GM12874 (cell line): ENCODE results near the gene MACIR.

Experiments
- TF ChIP-seq, protein P1 (sequence below): IDR thresholded peaks from 2 replicates; pipeline ENCODE4 v1.5.1; 2011; ENCODE audit warnings: low read depth, mild to moderate bottlenecking, control low read depth, low read length, moderate library complexity; ENCODE audit not compliant: insufficient read depth

MACIR gene

DNA sequence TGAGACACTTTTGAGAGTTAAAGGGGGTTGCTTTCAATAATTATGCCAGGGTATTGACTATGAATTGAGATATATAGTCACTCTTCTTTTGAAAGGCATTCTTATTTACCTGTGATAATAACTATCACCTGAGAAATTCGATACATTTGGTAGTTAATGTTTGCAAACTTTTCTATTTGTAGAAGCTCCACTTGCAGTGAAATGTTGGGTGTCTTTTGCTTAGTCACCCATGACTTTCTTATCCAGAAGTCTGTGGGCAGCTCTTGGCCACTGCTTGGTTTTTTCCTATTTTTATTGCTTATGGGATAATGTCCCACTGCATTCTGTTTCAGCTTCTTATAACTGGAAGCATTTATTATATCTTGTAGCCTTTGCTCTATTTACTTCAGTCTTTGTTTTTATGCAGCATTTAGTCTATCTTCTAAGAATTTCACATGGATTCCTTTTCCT lies 3.9 kb downstream of the MACIR start:
- TF ChIP-seq, protein P1, sequence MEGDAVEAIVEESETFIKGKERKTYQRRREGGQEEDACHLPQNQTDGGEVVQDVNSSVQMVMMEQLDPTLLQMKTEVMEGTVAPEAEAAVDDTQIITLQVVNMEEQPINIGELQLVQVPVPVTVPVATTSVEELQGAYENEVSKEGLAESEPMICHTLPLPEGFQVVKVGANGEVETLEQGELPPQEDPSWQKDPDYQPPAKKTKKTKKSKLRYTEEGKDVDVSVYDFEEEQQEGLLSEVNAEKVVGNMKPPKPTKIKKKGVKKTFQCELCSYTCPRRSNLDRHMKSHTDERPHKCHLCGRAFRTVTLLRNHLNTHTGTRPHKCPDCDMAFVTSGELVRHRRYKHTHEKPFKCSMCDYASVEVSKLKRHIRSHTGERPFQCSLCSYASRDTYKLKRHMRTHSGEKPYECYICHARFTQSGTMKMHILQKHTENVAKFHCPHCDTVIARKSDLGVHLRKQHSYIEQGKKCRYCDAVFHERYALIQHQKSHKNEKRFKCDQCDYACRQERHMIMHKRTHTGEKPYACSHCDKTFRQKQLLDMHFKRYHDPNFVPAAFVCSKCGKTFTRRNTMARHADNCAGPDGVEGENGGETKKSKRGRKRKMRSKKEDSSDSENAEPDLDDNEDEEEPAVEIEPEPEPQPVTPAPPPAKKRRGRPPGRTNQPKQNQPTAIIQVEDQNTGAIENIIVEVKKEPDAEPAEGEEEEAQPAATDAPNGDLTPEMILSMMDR: no peak

DNA sequence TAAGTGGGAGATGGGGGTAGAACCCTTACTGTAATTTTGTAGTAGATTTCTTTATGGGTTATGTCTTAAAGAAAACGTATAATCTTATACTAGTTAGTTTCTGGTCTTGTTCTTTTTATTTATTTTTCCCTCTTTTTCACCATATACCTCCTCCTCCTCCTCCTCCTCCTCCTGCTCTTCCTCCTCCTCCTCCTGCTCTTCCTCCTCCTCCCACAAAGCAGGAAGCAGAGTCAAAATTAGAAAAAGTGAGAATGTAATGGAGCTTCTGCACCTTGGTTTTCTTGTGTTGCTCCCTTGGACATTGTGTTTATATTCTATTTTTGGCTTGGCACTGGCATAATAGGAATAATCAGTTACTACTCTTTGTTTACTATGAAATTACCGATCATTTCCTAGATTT lies 4.5 kb downstream of the MACIR start:
- TF ChIP-seq, protein P1: no peak

DNA sequence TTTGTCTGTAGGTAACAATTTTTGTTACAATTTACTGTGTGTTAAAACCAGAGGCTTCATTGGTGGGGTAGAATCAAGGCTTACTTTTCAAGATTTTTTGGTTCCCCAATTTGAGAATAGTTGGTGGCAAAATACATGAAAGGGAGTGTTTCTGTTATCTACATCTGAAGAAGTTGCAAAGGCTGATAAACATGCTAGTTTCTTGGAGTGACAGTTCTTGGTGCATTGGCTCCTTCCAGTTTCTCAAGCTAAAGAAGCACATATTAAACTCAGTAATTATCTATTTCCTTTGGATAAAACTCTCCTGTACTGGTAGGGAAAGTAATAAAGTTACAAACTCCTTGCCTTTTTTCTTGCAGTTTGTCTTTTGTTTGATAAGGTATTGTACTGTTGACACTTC lies 5.9 kb downstream of the MACIR start:
- TF ChIP-seq, protein P1: no peak

DNA sequence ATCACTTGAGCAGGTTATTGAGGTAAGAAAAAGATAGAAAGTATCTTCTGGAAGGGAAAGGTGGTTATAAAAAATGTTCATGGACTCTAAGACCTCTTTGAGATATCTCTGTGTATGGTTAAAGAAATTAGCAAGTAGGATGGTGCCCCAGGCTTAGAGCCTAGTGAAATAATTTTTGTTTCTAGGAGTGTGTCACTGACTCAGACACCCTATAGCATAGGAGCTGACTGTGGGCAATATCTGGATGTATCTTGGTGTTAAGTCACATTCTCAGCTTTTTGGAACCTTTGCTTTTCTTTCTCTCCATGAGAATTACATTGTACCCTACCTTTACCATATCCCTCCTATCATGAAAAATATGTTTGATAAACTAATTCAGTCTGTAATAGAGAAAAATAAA lies 12.0 kb downstream of the MACIR start:
- TF ChIP-seq, protein P1: no peak

DNA sequence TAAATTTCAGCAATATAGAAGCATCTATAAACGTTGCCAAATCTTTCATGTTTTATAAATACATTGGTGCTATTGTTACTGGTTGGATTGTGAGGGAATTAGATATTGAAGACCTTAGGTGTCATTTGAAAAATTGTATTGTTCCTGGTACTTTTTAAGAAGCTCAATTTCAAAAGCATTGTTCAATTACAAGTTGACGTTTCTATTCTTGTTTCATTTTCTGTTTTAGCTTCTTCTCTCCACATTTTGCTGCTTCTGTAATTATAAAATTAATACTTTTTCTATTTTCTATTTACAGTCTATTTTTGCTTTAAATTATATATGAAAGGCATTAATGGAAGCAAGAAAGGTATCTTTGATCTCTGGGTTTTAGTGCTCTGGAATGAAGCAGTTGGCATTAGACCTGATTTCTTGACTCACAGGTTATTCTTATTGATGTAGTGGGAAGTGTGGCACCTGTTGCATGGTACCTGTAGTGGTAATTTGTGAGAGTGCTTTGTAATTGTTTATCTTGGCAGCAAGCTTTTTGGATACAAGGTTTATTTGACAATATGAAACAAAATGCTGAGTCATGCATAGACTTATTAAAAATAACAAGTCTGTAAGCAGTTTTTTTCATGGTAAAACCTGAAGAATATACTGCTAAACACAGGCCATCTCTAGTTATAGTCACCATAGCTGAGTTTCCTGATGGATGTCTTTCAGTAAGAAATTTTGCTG lies 13.2 kb downstream of the MACIR start:
- TF ChIP-seq, protein P1: no peak

DNA sequence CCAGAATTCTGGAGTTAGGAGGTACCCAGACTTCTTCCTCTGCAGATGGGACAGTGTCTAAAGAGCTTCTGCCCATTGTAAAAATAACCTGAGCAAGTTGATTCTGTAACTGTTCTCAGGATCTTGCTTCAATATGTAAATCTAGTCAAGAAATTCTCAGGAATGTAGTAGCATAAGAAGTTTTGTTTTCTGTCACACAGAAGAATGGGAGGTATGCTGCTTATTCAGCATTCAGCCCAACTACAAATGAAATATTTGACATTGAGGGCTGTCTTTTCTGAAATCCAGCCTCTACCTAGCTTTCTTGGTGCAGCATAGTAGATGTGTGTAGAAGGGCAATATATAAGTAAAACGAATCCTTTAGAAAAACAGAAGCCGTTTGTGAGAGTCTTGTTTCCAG lies 13.8 kb downstream of the MACIR start:
- TF ChIP-seq, protein P1: no peak

DNA sequence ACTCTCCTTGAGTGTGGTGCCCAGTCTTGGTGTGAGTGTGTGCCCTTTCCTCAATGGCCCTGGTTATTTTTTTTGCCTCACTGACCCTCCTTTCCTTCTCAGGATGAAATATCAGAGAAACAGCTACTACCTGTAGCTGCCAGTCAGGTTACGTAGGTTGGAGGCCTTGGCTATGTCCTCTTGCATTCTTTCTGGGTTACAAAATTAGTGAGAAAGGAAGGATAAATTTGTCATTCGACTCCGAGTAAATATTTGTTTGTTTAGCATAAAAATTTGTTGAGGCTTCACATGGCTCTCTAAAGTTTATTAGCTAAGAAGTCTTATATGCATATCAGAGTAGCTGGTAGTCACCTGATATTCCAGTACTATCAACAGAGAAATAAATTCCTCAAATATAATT lies 15.4 kb downstream of the MACIR start:
- TF ChIP-seq, protein P1: no peak
